ENCODE measurements around the gene MPZL3. TPM values are rescaled to one million over a fixed set of nuclear protein-coding genes. Genes with fewer than 3 reads are reported as not detected.

Gene MPZL3
- total RNA-seq, 1 experiment from 2014 or later, result 0.52 TPM

- POLR2A ChIA-PET (ENCODE audit: low non-redundant PET), result no interaction called here
- no TSS peak for BruUV-seq (replicated peaks)
- CTCF ChIA-PET, result no interaction called here
Observed at GRCh38 chr11:118215765-118216164, 36.4 kb downstream of the MPZL3 start.

GRCh38 chr11:118215262-118215661 lies 36.9 kb downstream of the MPZL3 start:
- Histone ChIP-seq H3K27ac (ENCODE audit: low read depth, low read length, poor library complexity, severe bottlenecking) (no peak overlapping the region), H3K4me1 (ENCODE audit: insufficient read depth, low read length, poor library complexity, severe bottlenecking) (no peaks in the 10 kb centered on the region), H3K9me3 (ENCODE audit: low read depth, low read length, poor library complexity, severe bottlenecking) (no peaks in the 10 kb centered on the region), H3K4me3 (ENCODE audit: low read depth, low read length, poor library complexity, severe bottlenecking) (no peak overlapping the region), H3K27me3 (replicated peaks; ENCODE audit: insufficient read depth, low read depth, low read length, poor library complexity) (peaks cover 65% of the 10 kb centered on the region), H3K36me3 (ENCODE audit: insufficient read depth, low read length, poor library complexity, severe bottlenecking) (no peaks in the 10 kb centered on the region)
- TF ChIP-seq CTCF (conservative IDR thresholded peaks at IDR 0.05; ENCODE audit: low read depth, low read length) (no peak), EZH2 (IDR thresholded peaks at IDR 0.05; ENCODE audit: borderline replicate concordance, low read depth, low read length, poor library complexity, severe bottlenecking) (no peak)
- ChIA-PET CTCF (no interaction called here), POLR2A (ENCODE audit: low non-redundant PET) (no interaction called here)
- BruUV-seq (replicated peaks), result no TSS peak
- intact Hi-C loops (cut with micrococcal nuclease; ENCODE audit: unreplicated experiment), result no loop called here
- DNase-seq (ENCODE audit: low spot score), result no peak

More at GRCh38 chr11:118215765-118216164, 36.4 kb downstream of the MPZL3 start:
- H3K27me3 ChIP-seq (replicated peaks; ENCODE audit: insufficient read depth, low read depth, low read length, poor library complexity), result peaks cover 64% of the 10 kb centered on the region
- no peak for DNase-seq (ENCODE audit: low spot score)
- no peaks in the 10 kb centered on the region for H3K9me3 ChIP-seq (ENCODE audit: low read depth, low read length, poor library complexity, severe bottlenecking)
- intact Hi-C loops (cut with micrococcal nuclease; ENCODE audit: unreplicated experiment), result no loop called here
- H3K36me3 ChIP-seq (ENCODE audit: insufficient read depth, low read length, poor library complexity, severe bottlenecking), result no peaks in the 10 kb centered on the region
- TF ChIP-seq CTCF (conservative IDR thresholded peaks at IDR 0.05; ENCODE audit: low read depth, low read length) (no peak), EZH2 (IDR thresholded peaks at IDR 0.05; ENCODE audit: borderline replicate concordance, low read depth, low read length, poor library complexity, severe bottlenecking) (no peak)
- H3K4me3 ChIP-seq (ENCODE audit: low read depth, low read length, poor library complexity, severe bottlenecking), result no peak overlapping the region
- H3K27ac ChIP-seq (ENCODE audit: low read depth, low read length, poor library complexity, severe bottlenecking), result no peak overlapping the region
- H3K4me1 ChIP-seq (ENCODE audit: insufficient read depth, low read length, poor library complexity, severe bottlenecking), result no peaks in the 10 kb centered on the region

DNA sequence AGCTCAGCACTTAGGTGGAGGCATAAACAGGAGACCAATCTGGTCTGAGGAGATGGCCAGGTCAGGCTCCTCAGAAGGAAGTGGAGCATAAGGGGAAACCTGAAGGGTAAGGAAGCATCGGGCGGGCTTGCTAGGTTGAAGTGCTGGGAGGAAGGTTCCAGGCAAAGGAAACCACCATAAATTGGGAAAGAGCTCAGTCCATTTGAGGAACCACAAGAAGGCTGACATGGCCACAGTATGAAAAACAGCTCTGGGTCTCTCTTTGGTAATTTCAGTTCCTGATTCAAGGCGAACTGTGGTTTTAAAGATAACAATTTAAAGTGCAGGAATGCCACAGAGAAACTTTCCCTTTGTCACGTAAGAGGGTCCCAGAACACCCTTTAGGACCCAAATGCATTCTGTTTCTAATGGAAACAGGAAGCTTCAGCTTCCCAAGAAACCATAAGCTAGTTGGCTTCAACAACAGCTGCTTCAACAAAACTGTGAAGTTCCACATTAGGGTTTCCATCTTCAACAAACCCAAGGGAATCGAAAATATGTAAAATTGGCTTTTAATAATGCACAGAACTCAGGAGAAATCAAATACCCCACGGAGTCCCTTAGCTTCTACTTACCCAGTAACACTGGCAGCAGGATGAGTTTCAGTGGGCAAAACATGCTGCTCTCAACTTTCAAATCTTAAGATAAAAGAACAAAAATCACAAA lies 37.8 kb downstream of the MPZL3 start:
- no TSS peak for BruUV-seq (replicated peaks)
- H3K4me3 ChIP-seq (ENCODE audit: low read depth, low read length, poor library complexity, severe bottlenecking), result no peak overlapping the region
- no peaks in the 10 kb centered on the region for H3K9me3 ChIP-seq (ENCODE audit: low read depth, low read length, poor library complexity, severe bottlenecking)
- no peak overlapping the region for H3K27ac ChIP-seq (ENCODE audit: low read depth, low read length, poor library complexity, severe bottlenecking)
- no peak for TF ChIP-seq EZH2 (IDR thresholded peaks at IDR 0.05; ENCODE audit: borderline replicate concordance, low read depth, low read length, poor library complexity, severe bottlenecking)
- TF ChIP-seq CTCF (conservative IDR thresholded peaks at IDR 0.05; ENCODE audit: low read depth, low read length), result no peak
- H3K36me3 ChIP-seq (ENCODE audit: insufficient read depth, low read length, poor library complexity, severe bottlenecking), result no peaks in the 10 kb centered on the region
- POLR2A ChIA-PET (ENCODE audit: low non-redundant PET), result no interaction called here
- H3K4me1 ChIP-seq (ENCODE audit: insufficient read depth, low read length, poor library complexity, severe bottlenecking), result no peaks in the 10 kb centered on the region
- peaks cover 62% of the 10 kb centered on the region for H3K27me3 ChIP-seq (replicated peaks; ENCODE audit: insufficient read depth, low read depth, low read length, poor library complexity)
- no peak for DNase-seq (ENCODE audit: low spot score)
- intact Hi-C loops (cut with micrococcal nuclease; ENCODE audit: unreplicated experiment), result no loop called here
- CTCF ChIA-PET, result no interaction called here
